ENCODE measurements around the gene DCHS2. TPM values are rescaled to one million over a fixed set of nuclear protein-coding genes. Genes with fewer than 3 reads are reported as not detected.

Gene DCHS2
- polyA plus RNA-seq, 3 donors, result not detected

GRCh38 chr4:154376486-154376885 is 115.1 kb downstream of the DCHS2 start:
- Mint-ChIP-seq H3K4me3 (no peak overlapping the region), H3K4me1 (no peaks in the 10 kb centered on the region), H3K36me3 (no peaks in the 10 kb centered on the region), H3K9me3 (peaks cover 0 to 3% (median under 1%) of the 10 kb centered on the region in 7 donors), H3K27me3 (ENCODE audit: low read depth in 3 of 3) (peaks cover 0 to 4% (median 2%) of the 10 kb centered on the region in 3 donors), H3K27ac (no peak overlapping the region)
- Histone ChIP-seq H3K27ac (ENCODE audit: low read depth in 1 of 2, low read length in 2 of 2) (no peak overlapping the region), H3K4me3 (replicated peaks in 1 of 3; ENCODE audit: low read depth in 2 of 3, low read length in 3 of 3) (no peak overlapping the region), H3K36me3 (replicated peaks in 1 of 2; ENCODE audit: control insufficient read depth in 1 of 2, insufficient read depth in 2 of 2, low read length in 2 of 2) (no peaks in the 10 kb centered on the region), H3K4me1 (ENCODE audit: control insufficient read depth in 1 of 2, insufficient read depth in 2 of 2, low read length in 2 of 2) (no peaks in the 10 kb centered on the region), H2AFZ (ENCODE audit: insufficient read depth, low read depth, low read length, poor library complexity, severe bottlenecking) (no peak overlapping the region), H3K4me2 (replicated peaks; ENCODE audit: extremely low read depth, low read length, poor library complexity, severe bottlenecking) (no peak overlapping the region), H3K79me2 (ENCODE audit: insufficient read depth, low read length) (no peaks in the 10 kb centered on the region), H4K20me1 (ENCODE audit: insufficient read depth, low read length) (no peaks in the 10 kb centered on the region), H3K27me3 (ENCODE audit: control insufficient read depth in 2 of 2, insufficient read depth in 2 of 2, low read length in 2 of 2) (no peaks in the 10 kb centered on the region), H3K9ac (ENCODE audit: insufficient read depth, low read length, poor library complexity, severe bottlenecking) (no peak overlapping the region), H3K9me3 (replicated peaks in 1 of 2; ENCODE audit: control insufficient read depth in 1 of 2, insufficient read depth in 1 of 2, low read length in 2 of 2) (no peaks in the 10 kb centered on the region)
- no CpG with 5 or more reads among the region's 1 CpG for WGBS (ENCODE audit: insufficient coverage)
- no peak for TF ChIP-seq CTCF (IDR thresholded peaks at IDR 0.05)
- intact Hi-C loops (cut with micrococcal nuclease), result no loop called here
- no peak for DNase-seq

GRCh38 chr4:154368060-154368459 is 123.5 kb downstream of the DCHS2 start:
- no peak overlapping the region for H2AFZ ChIP-seq (ENCODE audit: insufficient read depth, low read depth, low read length, poor library complexity, severe bottlenecking)
- H3K79me2 ChIP-seq (ENCODE audit: insufficient read depth, low read length), result no peaks in the 10 kb centered on the region
- no peaks in the 10 kb centered on the region for H3K36me3 ChIP-seq (replicated peaks in 1 of 2; ENCODE audit: control insufficient read depth in 1 of 2, insufficient read depth in 2 of 2, low read length in 2 of 2)
- no peak overlapping the region for H3K9ac ChIP-seq (ENCODE audit: insufficient read depth, low read length, poor library complexity, severe bottlenecking)
- no peak for TF ChIP-seq CTCF (IDR thresholded peaks at IDR 0.05)
- H3K27ac ChIP-seq (ENCODE audit: low read depth in 1 of 2, low read length in 2 of 2), result no peak overlapping the region
- H3K27ac Mint-ChIP-seq, result no peak overlapping the region
- WGBS (ENCODE audit: insufficient coverage), result no CpG with 5 or more reads among the region's 4 CpGs
- peaks cover 0 to 4% (median 0%) of the 10 kb centered on the region in 7 donors for H3K9me3 Mint-ChIP-seq
- intact Hi-C loops (cut with micrococcal nuclease), result no loop called here
- no peak overlapping the region for H3K4me3 ChIP-seq (replicated peaks in 1 of 3; ENCODE audit: low read depth in 2 of 3, low read length in 3 of 3)
- H3K36me3 Mint-ChIP-seq, result no peaks in the 10 kb centered on the region
- no peak overlapping the region for H3K4me3 Mint-ChIP-seq
- H3K4me1 Mint-ChIP-seq, result peaks cover 12% of the 10 kb centered on the region
- no peaks in the 10 kb centered on the region for H3K27me3 ChIP-seq (ENCODE audit: control insufficient read depth in 2 of 2, insufficient read depth in 2 of 2, low read length in 2 of 2)
- H3K4me1 ChIP-seq (ENCODE audit: control insufficient read depth in 1 of 2, insufficient read depth in 2 of 2, low read length in 2 of 2), result peaks cover 0 to 3% of the 10 kb centered on the region in 2 donors
- no peaks in the 10 kb centered on the region for H3K9me3 ChIP-seq (replicated peaks in 1 of 2; ENCODE audit: control insufficient read depth in 1 of 2, insufficient read depth in 1 of 2, low read length in 2 of 2)
- H4K20me1 ChIP-seq (ENCODE audit: insufficient read depth, low read length), result no peaks in the 10 kb centered on the region
- no peak for DNase-seq
- no peak overlapping the region for H3K4me2 ChIP-seq (replicated peaks; ENCODE audit: extremely low read depth, low read length, poor library complexity, severe bottlenecking)
- peaks cover 0 to 5% (median 0%) of the 10 kb centered on the region in 3 donors for H3K27me3 Mint-ChIP-seq (ENCODE audit: low read depth in 3 of 3)

Measured in CD14-positive monocyte (primary cell).